Measurements from ENCODE around the gene UBE2M.

Gene UBE2M

GRCh38 chr19:58569943-58570670, 11.7 kb upstream of the UBE2M start:
- ChIA-PET POLR2A (ENCODE audit: low non-redundant PET) (no interaction called here), CTCF (no interaction called here)
- TF ChIP-seq CTCF (conservative IDR thresholded peaks at IDR 0.05; ENCODE audit: low read depth): no peak
- DNase-seq (ENCODE audit: low spot score): no peak
- peak overlapping the region; percentile 21; the same call in 1 of the 2 replicates for H3K27ac ChIP-seq

- H3K27ac ChIP-seq: peak overlapping the region; percentile 21
- no peak for TF ChIP-seq CTCF (conservative IDR thresholded peaks at IDR 0.05; ENCODE audit: low read depth)
- ChIA-PET CTCF (no interaction called here), POLR2A (ENCODE audit: low non-redundant PET) (no interaction called here)
- DNase-seq (ENCODE audit: low spot score): no peak
These were observed 11.0 kb upstream of the UBE2M start for GRCh38 chr19:58569191-58569942.

- peak overlapping the region; percentile 21 for H3K27ac ChIP-seq
- POLR2A ChIA-PET (ENCODE audit: low non-redundant PET): no interaction called here
- no peak for DNase-seq (ENCODE audit: low spot score)
- no peak for TF ChIP-seq CTCF (conservative IDR thresholded peaks at IDR 0.05; ENCODE audit: low read depth)
- CTCF ChIA-PET: no interaction called here
These were observed 10.2 kb upstream of the UBE2M start for GRCh38 chr19:58568453-58569130.

- no peak for TF ChIP-seq CTCF (conservative IDR thresholded peaks at IDR 0.05; ENCODE audit: low read depth)
- ChIA-PET CTCF (no interaction called here), POLR2A (ENCODE audit: low non-redundant PET) (interaction anchor here (0.6 kb wide), 1 partner anchor 46 kb away, joined by 5 read pairs; no protein-coding TSS in a partner anchor)
- DNase-seq (ENCODE audit: low spot score): no peak
- 0 out of 2 replicates have a peak overlapping the region, but pooled peaks have one; percentile 13 for H3K27ac ChIP-seq
These were observed 8.6 kb upstream of the UBE2M start for GRCh38 chr19:58566989-58567388.

- TF ChIP-seq CTCF (conservative IDR thresholded peaks at IDR 0.05; ENCODE audit: low read depth): no peak
- H3K27ac ChIP-seq: no peak overlapping the region
- ChIA-PET CTCF (no interaction called here), POLR2A (ENCODE audit: low non-redundant PET) (no interaction called here)
- DNase-seq (ENCODE audit: low spot score): no peak
These were observed 5.4 kb upstream of the UBE2M start for GRCh38 chr19:58563823-58564222.

GRCh38 chr19:58563034-58563573, 4.7 kb upstream of the UBE2M start:
- ChIA-PET CTCF (no interaction called here), POLR2A (ENCODE audit: low non-redundant PET) (interaction anchor here (0.7 to 1.0 kb wide), 2 partner anchors 12 to 43 kb away, joined by 3 read pairs; partner anchors contain the start of gene ZBTB45)
- H3K27ac ChIP-seq: peak overlapping the region; percentile 100
- TF ChIP-seq CTCF (conservative IDR thresholded peaks at IDR 0.05; ENCODE audit: low read depth): no peak
- DNase-seq (ENCODE audit: low spot score): no peak
